GM19468 (cell line): ENCODE results near the gene KRTAP4-3.
"Not testable (repeated sequence)": the region's sequence is repeated elsewhere in the genome, so short reads cannot be mapped to it uniquely, and the experiment has no call there.

ENCODE experiments used
- ATAC-seq: cut with Tn5 transposase; IDR thresholded peaks from one replicate; pipeline ENCODE4 v1.9.1; 2021; ENCODE audit warnings: mild to moderate bottlenecking, moderate library complexity, moderate number of reproducible peaks; ENCODE audit not compliant: unreplicated experiment; ENCODE audit errors: extremely low read depth

KRTAP4-3 gene

GRCh38 chr17:41121742-41122141, 46.3 kb downstream of the KRTAP4-3 start:
- no peak for ATAC-seq

DNA sequence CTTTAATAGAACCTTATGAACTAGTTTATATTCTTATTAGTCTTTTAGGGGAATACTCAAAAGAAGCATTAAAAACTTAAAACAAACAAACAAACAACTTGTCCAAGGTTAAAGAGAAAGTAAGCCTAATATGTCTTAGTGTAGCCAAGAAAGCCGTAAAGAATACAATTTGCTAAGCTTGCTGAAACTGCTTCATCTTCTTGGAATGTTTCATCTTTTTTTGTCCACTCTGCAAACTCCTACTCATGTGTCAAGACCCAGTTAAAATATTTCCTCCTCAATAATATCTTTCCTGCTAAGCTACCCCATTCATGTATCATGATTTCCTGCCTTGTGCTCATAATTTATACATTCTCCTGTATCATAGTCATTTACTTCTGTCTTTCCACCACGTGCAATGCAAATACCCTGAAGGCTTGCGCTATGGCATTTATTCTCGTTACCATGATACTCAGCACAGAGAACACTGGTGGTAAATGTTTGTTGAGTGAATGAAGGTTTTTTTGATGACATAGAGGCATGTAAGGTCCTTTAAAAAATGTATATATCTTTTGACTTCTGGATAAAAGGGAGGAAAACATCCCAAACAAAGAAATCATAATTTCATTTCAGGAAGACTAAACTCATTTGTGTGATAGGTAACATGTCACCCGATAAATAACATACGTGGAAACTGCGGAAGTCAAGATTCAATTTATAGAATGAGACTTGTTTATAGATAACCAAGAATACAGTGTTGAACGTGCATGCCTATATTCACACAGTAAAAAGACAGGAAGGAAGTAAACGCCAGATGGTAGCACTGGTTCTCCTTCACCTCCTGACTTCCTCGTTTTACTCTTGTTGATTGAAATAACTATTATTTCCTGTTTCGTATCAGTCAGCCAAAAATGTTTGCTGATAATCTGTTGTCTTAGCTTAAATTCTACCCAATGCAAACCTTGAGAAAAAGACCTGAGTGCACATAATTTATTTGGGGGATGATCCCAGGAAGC, 48.0 kb downstream of the KRTAP4-3 start:
- not testable (repeated sequence) for ATAC-seq

DNA sequence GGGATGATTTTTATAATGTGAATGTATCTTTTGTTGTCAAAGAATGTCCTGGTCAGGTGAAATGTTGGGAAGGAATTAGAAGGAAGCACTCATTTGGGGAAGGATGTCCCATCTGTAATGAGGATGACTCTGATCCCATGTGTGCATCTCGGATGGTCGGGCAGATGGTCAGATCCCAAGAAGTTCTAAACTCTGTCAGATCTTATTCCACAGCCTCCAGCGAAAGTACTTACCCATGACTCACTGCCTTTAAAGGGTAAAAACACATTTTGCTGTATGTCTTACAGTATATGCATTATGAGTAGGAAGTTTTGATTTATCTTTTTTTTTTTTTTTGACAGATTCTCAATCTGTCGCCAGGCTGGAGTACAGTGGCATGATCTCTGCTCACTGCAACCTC, 49.3 kb downstream of the KRTAP4-3 start:
- ATAC-seq, result no peak

DNA sequence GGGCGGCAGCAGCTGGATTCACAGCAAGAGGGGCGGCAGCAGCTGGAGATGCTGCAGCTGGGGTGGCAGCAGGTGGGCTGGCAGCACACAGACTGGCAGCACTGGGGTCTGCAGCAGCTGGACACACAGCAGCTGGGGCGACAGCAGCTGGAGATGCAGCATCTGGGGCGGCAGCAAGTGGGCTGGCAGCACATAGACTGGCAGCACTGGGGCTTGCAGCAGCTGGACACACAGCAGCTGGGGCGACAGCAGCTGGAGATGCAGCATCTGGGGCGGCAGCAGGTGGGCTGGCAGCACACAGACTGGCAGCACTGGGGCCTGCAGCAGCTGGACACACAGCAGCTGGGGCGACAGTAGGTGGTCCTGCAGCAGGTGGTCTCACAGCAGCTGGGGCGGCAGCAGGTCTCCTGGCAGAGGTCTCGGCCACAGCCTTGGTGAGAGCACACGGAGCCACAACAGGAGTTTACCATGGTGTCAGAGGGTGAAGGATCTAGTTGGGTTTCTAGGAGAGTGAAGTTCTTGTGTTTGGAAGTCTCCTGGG, 50.1 kb downstream of the KRTAP4-3 start, which contains the start of gene KRTAP4-11:
Gene KRTAP4-11 (minus strand): TSS at position 528 of the 541 bp plus-strand sequence. CDS start 58 bp downstream, at position 470.
- ATAC-seq, result not testable (repeated sequence)
